SK-N-SH (cell line): ENCODE results near the gene PGS1. TPM values are rescaled to one million over a fixed set of nuclear protein-coding genes. Genes with fewer than 3 reads are reported as not detected.

Source experiments
- CTCF ChIA-PET: fragments of 300-600, 350-600 bp; formaldehyde crosslinking; extraction: SDS; loops from one replicate; lab custom pipeline; 2021; lab: Yijun Ruan, JAX
- POLR2A ChIA-PET: fragments of 350-600 bp; sonication (Branson Sonifier 250); formaldehyde crosslinking; extraction: SDS; loops from one replicate; lab custom pipeline; 2020; ENCODE audit warnings: antibody characterized with exemption, inconsistent platforms; lab: Yijun Ruan, JAX
- DNase-seq: peaks from one replicate; pipeline ENCODE4 v3.0.0; 2012
- H2AFZ ChIP-seq: fragments of 200-600 bp; sonication (generic); 2 replicates; pipeline ENCODE4 v1.8.1; 2016; ENCODE audit warnings: antibody characterized with exemption, mild to moderate bottlenecking, low read depth
- H3F3A ChIP-seq: fragments of 200-600 bp; sonication (generic); replicated peaks from 2 replicates; pipeline ENCODE3; 2016; ENCODE audit warnings: antibody characterized with exemption, mild to moderate bottlenecking; ENCODE audit not compliant: insufficient read depth
- H3K27ac ChIP-seq, 2 experiments: fragments of 200-500 bp in 1 of 2; fragments of 200-600 bp in 1 of 2; sonication (Bioruptor generic) in 1 of 2; sonication (generic), shearing (Covaris generic) in 1 of 2; 2 replicates each; pipeline versions ENCODE4 v1.5.1 to v1.6.1; 2014 to 2016; ENCODE audit warnings: low read depth in 2 of 2, inconsistent platforms in 1 of 2, low read length in 1 of 2, mild to moderate bottlenecking in 1 of 2, mixed read lengths in 1 of 2
- H3K27me3 ChIP-seq: fragments of 200-600 bp; sonication (generic), shearing (Covaris generic); 2 replicates; pipeline ENCODE4 v1.6.1; 2016; ENCODE audit warnings: mixed run types; ENCODE audit not compliant: insufficient read depth
- H3K36me3 ChIP-seq, 2 experiments: fragments of 200-500 bp in 1 of 2; fragments of 200-600 bp in 1 of 2; sonication (Bioruptor generic) in 1 of 2; sonication (generic) in 1 of 2; replicated peaks in 1 of 2; 2 replicates each; pipeline versions ENCODE3 to v1.5.1; 2014 to 2016; ENCODE audit warnings: low read length in 1 of 2, mild to moderate bottlenecking in 1 of 2; ENCODE audit not compliant: insufficient read depth in 2 of 2, control insufficient read depth in 1 of 2
- H3K4me1 ChIP-seq, 2 experiments: fragments of 200-500 bp in 1 of 2; fragments of 200-600 bp in 1 of 2; sonication (Bioruptor generic) in 1 of 2; sonication (generic), shearing (Covaris generic) in 1 of 2; 2 replicates each; pipeline versions ENCODE4 v1.5.1 to v1.6.1; 2014 to 2016; ENCODE audit warnings: low read depth in 1 of 2, low read length in 1 of 2, mixed run types in 1 of 2; ENCODE audit not compliant: insufficient read depth in 2 of 2, control insufficient read depth in 1 of 2
- H3K4me2 ChIP-seq: fragments of 200-600 bp; sonication (generic), shearing (Covaris generic); 2 replicates; pipeline ENCODE4 v1.6.1; 2017; ENCODE audit warnings: mixed run types
- H3K4me3 ChIP-seq, 2 experiments: fragments of 200-500 bp in 1 of 2; fragments of 200-600 bp in 1 of 2; sonication (Bioruptor generic) in 1 of 2; sonication (generic), shearing (Covaris generic) in 1 of 2; 2 replicates each; pipeline versions ENCODE4 v1.5.1 to v1.8.1; 2014 to 2016; ENCODE audit warnings: low read depth in 2 of 2, inconsistent platforms in 1 of 2, low read length in 1 of 2, mild to moderate bottlenecking in 1 of 2, mixed read lengths in 1 of 2, moderate library complexity in 1 of 2
- H3K79me2 ChIP-seq: fragments of 200-600 bp; sonication (generic); 2 replicates; pipeline ENCODE4 v1.8.1; 2017; ENCODE audit warnings: mild to moderate bottlenecking; ENCODE audit not compliant: insufficient read depth
- H3K9ac ChIP-seq: fragments of 200-600 bp; sonication (generic); 2 replicates; pipeline ENCODE4 v1.6.1; 2017; ENCODE audit warnings: mixed run types
- H3K9me2 ChIP-seq: fragments of 200-600 bp; sonication (generic); 2 replicates; pipeline ENCODE4 v1.6.1; 2017; ENCODE audit warnings: mixed run types
- H3K9me3 ChIP-seq: fragments of 200-600 bp; sonication (generic); 2 replicates; pipeline ENCODE4 v1.6.1; 2017; ENCODE audit warnings: mixed run types, mild to moderate bottlenecking, moderate library complexity
- H4K20me1 ChIP-seq: fragments of 200-600 bp; sonication (generic); 2 replicates; pipeline ENCODE4 v1.6.1; 2017; ENCODE audit warnings: mild to moderate bottlenecking, mixed run types; ENCODE audit not compliant: insufficient read depth
- ELF1 ChIP-seq: IDR thresholded peaks from 2 replicates; pipeline ENCODE4 v1.4.0; 2012
- EZH2phosphoT487 ChIP-seq: fragments of 200-600 bp; sonication (generic); IDR thresholded peaks from 2 replicates; pipeline ENCODE4 v1.6.1; 2017; ENCODE audit warnings: low read depth, mixed run types, mild to moderate bottlenecking, antibody characterized with exemption, moderate library complexity, borderline replicate concordance
- FOXJ3 ChIP-seq: sonication (generic); formaldehyde crosslinking; IDR thresholded peaks from 2 replicates; pipeline ENCODE4 v1.5.1; 2020; ENCODE audit warnings: mild to moderate bottlenecking, missing genetic modification reagents
- FOXM1 ChIP-seq: IDR thresholded peaks from 2 replicates; pipeline ENCODE4 v1.4.0; 2012; ENCODE audit warnings: low read depth, mild to moderate bottlenecking
- GABPA ChIP-seq: IDR thresholded peaks from 2 replicates; pipeline ENCODE4 v1.4.0; 2012; ENCODE audit warnings: low read depth, mild to moderate bottlenecking
- GATA2 ChIP-seq: sonication (generic); formaldehyde crosslinking; IDR thresholded peaks from 2 replicates; pipeline ENCODE4 v1.5.0; 2020; ENCODE audit warnings: mild to moderate bottlenecking, missing genetic modification reagents
- JUND ChIP-seq: IDR thresholded peaks from 2 replicates; pipeline ENCODE4 v1.4.0; 2012
- MEF2A ChIP-seq: IDR thresholded peaks from 2 replicates; pipeline ENCODE4 v1.4.0; 2012; ENCODE audit warnings: low read depth, borderline replicate concordance
- POLR2AphosphoS5 ChIP-seq: IDR thresholded peaks from 2 replicates; pipeline ENCODE4 v1.6.1; 2012; ENCODE audit warnings: low read depth, low read length
- RFX5 ChIP-seq: IDR thresholded peaks from 2 replicates; pipeline ENCODE4 v1.6.1; 2012; ENCODE audit warnings: mild to moderate bottlenecking, improper control_type of control experiment, low read length
- RXRA ChIP-seq: IDR thresholded peaks from 2 replicates; pipeline ENCODE4 v1.4.0; 2012; ENCODE audit warnings: low read depth, mild to moderate bottlenecking, borderline replicate concordance
- SIN3A ChIP-seq: IDR thresholded peaks from 2 replicates; pipeline ENCODE4 v1.6.1; 2012; ENCODE audit warnings: low read depth, mild to moderate bottlenecking, low read length, moderate library complexity, borderline replicate concordance
- TAF1 ChIP-seq: IDR thresholded peaks from 2 replicates; pipeline ENCODE4 v1.6.1; 2012; ENCODE audit warnings: low read depth, mild to moderate bottlenecking, low read length, moderate library complexity, borderline replicate concordance
- TCF12 ChIP-seq: IDR thresholded peaks from 2 replicates; pipeline ENCODE4 v1.4.0; 2012
- WGBS: methylation state at CpG from one replicate; pipeline ENCODE4 v1.1.6; 2017; ENCODE audit warnings: low lambda C conversion rate; 5-methylcytosine and 5-hydroxymethylcytosine counted together
- polyA plus RNA-seq, 3 experiments: library from polyadenylated mRNA; depleted of rRNA; stranded (reverse); fragments of >200 nt; gene quantifications; 2 replicates each; pipeline ENCODE4 v1.2.3, GENCODE V29; 2012
- TF ChIP-seq, protein P1 (sequence below): IDR thresholded peaks from 2 replicates; pipeline ENCODE4 v1.4.0; 2012; ENCODE audit warnings: low read depth, borderline replicate concordance
- TF ChIP-seq, protein P2 (sequence below): IDR thresholded peaks from 2 replicates; pipeline ENCODE4 v1.6.1; 2012; ENCODE audit warnings: mild to moderate bottlenecking, low read depth, low read length, moderate library complexity
- TF ChIP-seq, protein P3 (sequence below): fragments of 200-600 bp; sonication (generic); IDR thresholded peaks from 2 replicates; pipeline ENCODE4 v1.6.1; 2017; ENCODE audit warnings: antibody characterized with exemption, mild to moderate bottlenecking, moderate library complexity
- TF ChIP-seq, protein P4 (sequence below): IDR thresholded peaks from 2 replicates; pipeline ENCODE4 v1.4.0; 2012; ENCODE audit warnings: low read depth
- TF ChIP-seq, protein P5 (sequence below): IDR thresholded peaks from 2 replicates; pipeline ENCODE4 v1.4.0; 2012; ENCODE audit warnings: low read depth, borderline replicate concordance

Gene PGS1
- polyA plus RNA-seq, 1 of the 3 experiments (the other 2 are of a cell fraction) = 88.4 TPM

DNA sequence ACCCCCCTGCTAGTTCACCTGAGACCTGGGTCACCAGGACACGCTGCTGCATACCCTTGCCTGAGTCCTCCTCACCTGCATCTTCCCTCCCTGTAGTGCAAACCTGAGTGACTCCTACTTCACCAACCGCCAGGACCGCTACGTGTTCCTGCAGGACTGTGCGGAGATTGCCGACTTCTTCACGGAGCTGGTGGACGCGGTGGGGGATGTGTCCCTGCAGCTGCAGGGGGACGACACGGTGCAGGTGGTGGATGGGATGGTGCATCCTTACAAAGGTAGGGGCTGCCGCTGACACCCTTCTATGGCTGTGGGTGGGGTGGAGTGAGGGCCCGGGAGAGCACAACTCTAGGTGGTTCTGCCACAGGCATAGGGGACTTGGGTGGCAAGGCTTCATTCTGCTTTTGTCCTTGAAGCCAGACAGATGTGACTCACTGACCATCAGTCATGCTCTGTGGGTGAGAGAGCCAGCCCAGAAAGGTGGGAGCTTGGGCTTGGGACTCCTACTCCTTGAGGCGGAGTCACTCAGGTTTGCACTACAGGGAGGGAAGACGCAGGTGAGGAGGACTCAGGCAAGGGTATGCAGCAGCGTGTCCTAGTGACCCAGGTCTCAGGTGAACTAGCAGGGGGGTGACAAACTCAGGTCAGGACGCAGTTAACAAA lies 22.3 kb downstream of the PGS1 start:
- WGBS = 86% methylated on average over 17 of the region's 17 CpGs
- Histone ChIP-seq H3K27ac (no peak overlapping the region), H3K4me3 (no peak overlapping the region), H2AFZ (no peak overlapping the region), H3K36me3 (peaks cover 62 to 78% of the 10 kb centered on the region in 2 experiments), H3K79me2 (peaks cover 57% of the 10 kb centered on the region), H3K9me2 (no peaks in the 10 kb centered on the region), H3K9ac (no peak overlapping the region), H3K27me3 (no peaks in the 10 kb centered on the region), H3K4me2 (no peak overlapping the region), H3K9me3 (no peaks in the 10 kb centered on the region), H4K20me1 (peaks cover 28% of the 10 kb centered on the region), H3K4me1 (peaks cover 0 to 3% of the 10 kb centered on the region in 2 experiments; a peak in 1 of 4 replicates), H3F3A (no peaks in the 10 kb centered on the region)
- TF ChIP-seq FOXJ3 (CRISPR knock-in tag) (no peak), POLR2AphosphoS5 (no peak), TAF1 (no peak), TCF12 (no peak), MEF2A (no peak), RFX5 (no peak), JUND (no peak), GABPA (no peak), SIN3A (no peak), EZH2phosphoT487 (no peak), FOXM1 (no peak), ELF1 (no peak), RXRA (no peak), GATA2 (CRISPR knock-in tag) (no peak)
- TF ChIP-seq, protein P1, sequence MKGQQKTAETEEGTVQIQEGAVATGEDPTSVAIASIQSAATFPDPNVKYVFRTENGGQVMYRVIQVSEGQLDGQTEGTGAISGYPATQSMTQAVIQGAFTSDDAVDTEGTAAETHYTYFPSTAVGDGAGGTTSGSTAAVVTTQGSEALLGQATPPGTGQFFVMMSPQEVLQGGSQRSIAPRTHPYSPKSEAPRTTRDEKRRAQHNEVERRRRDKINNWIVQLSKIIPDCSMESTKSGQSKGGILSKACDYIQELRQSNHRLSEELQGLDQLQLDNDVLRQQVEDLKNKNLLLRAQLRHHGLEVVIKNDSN = no peak
- TF ChIP-seq, protein P2, sequence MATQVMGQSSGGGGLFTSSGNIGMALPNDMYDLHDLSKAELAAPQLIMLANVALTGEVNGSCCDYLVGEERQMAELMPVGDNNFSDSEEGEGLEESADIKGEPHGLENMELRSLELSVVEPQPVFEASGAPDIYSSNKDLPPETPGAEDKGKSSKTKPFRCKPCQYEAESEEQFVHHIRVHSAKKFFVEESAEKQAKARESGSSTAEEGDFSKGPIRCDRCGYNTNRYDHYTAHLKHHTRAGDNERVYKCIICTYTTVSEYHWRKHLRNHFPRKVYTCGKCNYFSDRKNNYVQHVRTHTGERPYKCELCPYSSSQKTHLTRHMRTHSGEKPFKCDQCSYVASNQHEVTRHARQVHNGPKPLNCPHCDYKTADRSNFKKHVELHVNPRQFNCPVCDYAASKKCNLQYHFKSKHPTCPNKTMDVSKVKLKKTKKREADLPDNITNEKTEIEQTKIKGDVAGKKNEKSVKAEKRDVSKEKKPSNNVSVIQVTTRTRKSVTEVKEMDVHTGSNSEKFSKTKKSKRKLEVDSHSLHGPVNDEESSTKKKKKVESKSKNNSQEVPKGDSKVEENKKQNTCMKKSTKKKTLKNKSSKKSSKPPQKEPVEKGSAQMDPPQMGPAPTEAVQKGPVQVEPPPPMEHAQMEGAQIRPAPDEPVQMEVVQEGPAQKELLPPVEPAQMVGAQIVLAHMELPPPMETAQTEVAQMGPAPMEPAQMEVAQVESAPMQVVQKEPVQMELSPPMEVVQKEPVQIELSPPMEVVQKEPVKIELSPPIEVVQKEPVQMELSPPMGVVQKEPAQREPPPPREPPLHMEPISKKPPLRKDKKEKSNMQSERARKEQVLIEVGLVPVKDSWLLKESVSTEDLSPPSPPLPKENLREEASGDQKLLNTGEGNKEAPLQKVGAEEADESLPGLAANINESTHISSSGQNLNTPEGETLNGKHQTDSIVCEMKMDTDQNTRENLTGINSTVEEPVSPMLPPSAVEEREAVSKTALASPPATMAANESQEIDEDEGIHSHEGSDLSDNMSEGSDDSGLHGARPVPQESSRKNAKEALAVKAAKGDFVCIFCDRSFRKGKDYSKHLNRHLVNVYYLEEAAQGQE = no peak
- TF ChIP-seq, protein P3, sequence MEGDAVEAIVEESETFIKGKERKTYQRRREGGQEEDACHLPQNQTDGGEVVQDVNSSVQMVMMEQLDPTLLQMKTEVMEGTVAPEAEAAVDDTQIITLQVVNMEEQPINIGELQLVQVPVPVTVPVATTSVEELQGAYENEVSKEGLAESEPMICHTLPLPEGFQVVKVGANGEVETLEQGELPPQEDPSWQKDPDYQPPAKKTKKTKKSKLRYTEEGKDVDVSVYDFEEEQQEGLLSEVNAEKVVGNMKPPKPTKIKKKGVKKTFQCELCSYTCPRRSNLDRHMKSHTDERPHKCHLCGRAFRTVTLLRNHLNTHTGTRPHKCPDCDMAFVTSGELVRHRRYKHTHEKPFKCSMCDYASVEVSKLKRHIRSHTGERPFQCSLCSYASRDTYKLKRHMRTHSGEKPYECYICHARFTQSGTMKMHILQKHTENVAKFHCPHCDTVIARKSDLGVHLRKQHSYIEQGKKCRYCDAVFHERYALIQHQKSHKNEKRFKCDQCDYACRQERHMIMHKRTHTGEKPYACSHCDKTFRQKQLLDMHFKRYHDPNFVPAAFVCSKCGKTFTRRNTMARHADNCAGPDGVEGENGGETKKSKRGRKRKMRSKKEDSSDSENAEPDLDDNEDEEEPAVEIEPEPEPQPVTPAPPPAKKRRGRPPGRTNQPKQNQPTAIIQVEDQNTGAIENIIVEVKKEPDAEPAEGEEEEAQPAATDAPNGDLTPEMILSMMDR = no peak
- TF ChIP-seq, protein P4, sequence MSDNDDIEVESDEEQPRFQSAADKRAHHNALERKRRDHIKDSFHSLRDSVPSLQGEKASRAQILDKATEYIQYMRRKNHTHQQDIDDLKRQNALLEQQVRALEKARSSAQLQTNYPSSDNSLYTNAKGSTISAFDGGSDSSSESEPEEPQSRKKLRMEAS = no peak
- TF ChIP-seq, protein P5, sequence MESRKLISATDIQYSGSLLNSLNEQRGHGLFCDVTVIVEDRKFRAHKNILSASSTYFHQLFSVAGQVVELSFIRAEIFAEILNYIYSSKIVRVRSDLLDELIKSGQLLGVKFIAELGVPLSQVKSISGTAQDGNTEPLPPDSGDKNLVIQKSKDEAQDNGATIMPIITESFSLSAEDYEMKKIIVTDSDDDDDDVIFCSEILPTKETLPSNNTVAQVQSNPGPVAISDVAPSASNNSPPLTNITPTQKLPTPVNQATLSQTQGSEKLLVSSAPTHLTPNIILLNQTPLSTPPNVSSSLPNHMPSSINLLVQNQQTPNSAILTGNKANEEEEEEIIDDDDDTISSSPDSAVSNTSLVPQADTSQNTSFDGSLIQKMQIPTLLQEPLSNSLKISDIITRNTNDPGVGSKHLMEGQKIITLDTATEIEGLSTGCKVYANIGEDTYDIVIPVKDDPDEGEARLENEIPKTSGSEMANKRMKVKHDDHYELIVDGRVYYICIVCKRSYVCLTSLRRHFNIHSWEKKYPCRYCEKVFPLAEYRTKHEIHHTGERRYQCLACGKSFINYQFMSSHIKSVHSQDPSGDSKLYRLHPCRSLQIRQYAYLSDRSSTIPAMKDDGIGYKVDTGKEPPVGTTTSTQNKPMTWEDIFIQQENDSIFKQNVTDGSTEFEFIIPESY = no peak
- DNase-seq = no peak
- ChIA-PET POLR2A (no interaction called here), CTCF (interaction anchor here (1.3 to 3.0 kb wide), 5 partner anchors 10 to 21 kb away, joined by 3 to 22 read pairs (median 5); no protein-coding TSS in a partner anchor)
